Middle frontal gyrus (tissue), 1 donor: ENCODE measurements around the gene SLC27A3.
"Not testable (repeated sequence)": the region's sequence is repeated elsewhere in the genome, so short reads cannot be mapped to it uniquely, and the experiment has no call there.

Experiments used
- DNase-seq: peaks from one replicate; pipeline ENCODE4 v3.0.0-alpha.2; 2015; ENCODE audit warnings: low spot score; ENCODE audit errors: extremely low spot score

The SLC27A3 gene

DNA sequence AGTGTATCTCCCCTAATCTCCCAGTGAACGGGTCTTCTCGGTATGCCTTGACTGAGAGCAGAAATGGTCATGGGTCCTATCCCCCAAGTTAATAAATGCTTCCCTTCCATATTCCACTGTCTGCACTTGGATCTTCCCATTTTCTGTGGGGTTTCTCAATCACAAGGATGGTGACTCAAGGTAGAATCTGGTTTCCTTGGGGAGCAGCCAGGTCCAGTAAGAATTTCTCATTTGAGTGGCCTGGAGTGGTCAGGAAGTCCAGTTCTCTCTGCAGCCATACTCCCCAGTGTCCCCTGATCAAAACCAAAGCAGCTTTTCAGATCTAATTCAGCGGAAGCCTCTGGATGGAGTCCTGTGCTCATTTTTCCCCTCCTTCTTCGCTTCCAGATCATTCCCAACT is 14.8 kb upstream of the SLC27A3 start:
- DNase-seq, result no peak

GRCh38 chr1:153763365-153764225 is 11.6 kb upstream of the SLC27A3 start:
- no peak for DNase-seq

GRCh38 chr1:153764310-153764709 is 10.9 kb upstream of the SLC27A3 start:
- no peak for DNase-seq

GRCh38 chr1:153766663-153767062 is 8.5 kb upstream of the SLC27A3 start:
- not testable (repeated sequence) for DNase-seq

DNA sequence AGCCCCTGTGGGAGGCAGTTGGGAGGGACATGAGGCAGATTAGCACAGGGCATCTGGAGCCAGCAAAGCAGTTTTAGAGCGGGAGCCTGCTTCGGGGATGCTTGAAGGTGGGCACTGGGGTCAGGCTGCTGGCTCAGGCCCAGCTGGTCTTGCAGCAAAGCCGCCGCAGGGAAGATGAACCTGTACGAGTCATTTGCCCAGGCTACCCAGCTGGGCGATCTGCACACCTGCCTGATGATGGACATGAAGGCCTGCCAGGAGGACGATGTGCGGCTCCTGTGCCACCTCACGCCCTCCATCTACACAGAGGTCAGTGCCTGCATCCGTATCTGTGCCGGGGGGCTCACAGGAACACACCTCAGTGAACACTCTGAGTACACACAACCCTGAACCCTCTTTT is 7.7 kb upstream of the SLC27A3 start:
- DNase-seq, result no peak

DNA sequence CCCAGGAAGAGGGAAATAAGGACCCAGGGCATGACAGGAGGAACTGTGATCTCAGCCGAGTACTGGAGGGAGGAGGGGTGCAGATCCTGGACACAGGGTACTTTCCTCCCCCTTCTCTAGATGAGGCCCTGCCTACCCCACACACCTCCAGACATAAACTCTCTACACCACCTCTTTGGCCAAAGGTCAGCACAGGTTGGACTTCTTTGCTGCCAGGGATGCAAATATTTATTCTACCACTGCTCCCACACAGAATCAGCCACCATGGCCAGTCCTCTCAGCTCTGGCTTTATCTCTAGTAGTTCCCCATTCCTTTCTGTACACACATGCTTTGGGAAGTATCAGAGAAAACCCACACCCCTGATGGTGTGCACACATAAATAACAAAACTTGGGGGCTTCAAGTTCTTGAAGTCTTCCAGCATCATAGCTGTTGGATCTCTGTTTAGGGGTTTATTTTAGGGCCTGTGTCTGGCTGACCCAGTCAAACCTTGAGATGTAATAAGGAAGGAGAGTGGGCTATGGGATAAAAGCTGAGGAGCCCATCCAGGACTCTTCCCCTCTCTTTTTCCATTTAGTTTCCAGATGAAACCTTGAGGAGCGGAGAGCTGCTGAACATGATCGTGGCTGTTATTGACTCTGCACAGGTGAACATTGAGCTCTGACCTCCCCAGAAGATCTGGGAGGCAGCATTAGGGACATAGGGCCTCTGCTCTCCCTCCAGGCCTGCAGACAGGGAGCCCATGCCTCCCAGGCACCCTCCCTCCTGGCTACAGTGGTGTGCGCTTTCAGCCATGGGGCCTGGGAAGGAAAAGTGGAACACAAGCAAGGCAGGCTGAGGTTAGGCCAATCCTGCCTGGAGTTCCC is 6.7 kb upstream of the SLC27A3 start:
- no peak for DNase-seq

DNA sequence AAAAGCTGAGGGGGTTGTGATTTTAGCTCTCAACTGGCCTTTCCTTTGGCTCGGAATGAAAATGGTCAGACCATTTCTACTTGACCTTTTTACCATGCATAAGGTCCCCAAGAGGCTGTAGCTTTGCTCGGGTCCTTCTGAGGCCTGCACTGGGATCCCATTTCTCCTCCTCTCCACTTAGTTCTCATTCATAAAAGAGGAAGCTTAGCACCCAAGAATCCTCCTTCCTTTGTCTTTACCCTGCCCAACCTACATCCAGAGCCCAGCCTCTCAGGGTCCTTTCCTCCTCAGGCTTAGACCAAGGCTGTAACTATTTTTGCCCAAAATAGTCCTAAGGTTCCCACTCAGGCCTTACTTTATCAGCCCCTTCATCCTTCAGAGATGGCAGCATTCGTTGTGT is 6.0 kb upstream of the SLC27A3 start:
- no peak for DNase-seq

GRCh38 chr1:153770797-153771196 is 4.4 kb upstream of the SLC27A3 start:
- no peak for DNase-seq

DNA sequence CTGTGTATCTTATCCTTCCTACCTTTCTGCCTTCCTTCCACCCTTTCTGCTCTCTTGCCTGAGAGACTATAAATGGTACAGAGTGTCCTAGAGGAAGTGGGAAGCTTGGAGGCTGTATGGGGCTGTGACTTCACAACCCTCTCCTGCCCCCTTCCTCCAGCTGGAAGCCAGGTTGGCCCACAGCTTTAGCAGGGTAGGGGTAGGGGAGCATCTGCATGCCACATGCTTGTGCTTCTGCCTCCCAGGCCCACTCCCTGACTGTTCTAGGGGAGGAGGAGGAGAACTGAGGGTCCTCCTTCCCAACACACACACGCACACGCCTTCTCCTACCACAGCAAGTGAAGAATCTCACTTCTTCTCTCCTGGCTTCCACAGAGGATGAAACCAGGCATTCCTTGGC is 3.9 kb upstream of the SLC27A3 start:
- no peak for DNase-seq

DNA sequence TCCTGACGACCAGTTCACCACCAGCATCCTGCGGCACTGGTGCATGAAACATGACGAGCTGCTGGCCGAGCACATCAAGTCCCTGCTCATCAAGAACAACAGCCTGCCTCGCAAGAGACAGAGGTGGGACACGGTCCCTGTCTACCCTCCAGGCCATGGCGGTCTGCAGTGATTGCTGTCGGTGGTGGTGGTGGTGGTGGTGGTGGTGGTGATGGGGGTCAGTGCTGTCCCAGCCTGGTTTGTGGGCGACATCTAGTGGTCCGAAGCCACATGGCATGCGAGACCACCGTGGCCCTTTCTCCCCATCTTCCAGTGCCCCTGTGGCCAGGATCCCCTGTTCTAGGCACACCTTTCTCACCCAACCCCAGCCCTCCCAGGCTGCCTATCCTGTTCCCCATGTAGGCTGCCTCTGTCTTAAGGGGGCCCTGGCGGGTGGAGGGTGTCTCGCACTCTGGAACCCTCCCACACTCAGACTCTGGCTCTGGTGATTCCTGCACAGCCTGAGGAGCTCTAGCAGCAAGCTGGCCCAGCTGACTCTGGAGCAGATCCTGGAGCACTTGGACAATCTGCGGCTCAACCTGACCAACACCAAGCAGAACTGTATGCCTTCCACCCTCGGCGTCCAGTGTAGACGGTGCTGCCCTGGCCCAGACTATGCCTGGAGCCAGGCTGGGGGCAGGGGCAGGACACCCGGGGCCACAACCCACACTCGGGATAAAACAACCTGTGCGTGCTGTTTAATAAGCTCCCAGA is 3.2 kb upstream of the SLC27A3 start:
- no peak for DNase-seq

DNA sequence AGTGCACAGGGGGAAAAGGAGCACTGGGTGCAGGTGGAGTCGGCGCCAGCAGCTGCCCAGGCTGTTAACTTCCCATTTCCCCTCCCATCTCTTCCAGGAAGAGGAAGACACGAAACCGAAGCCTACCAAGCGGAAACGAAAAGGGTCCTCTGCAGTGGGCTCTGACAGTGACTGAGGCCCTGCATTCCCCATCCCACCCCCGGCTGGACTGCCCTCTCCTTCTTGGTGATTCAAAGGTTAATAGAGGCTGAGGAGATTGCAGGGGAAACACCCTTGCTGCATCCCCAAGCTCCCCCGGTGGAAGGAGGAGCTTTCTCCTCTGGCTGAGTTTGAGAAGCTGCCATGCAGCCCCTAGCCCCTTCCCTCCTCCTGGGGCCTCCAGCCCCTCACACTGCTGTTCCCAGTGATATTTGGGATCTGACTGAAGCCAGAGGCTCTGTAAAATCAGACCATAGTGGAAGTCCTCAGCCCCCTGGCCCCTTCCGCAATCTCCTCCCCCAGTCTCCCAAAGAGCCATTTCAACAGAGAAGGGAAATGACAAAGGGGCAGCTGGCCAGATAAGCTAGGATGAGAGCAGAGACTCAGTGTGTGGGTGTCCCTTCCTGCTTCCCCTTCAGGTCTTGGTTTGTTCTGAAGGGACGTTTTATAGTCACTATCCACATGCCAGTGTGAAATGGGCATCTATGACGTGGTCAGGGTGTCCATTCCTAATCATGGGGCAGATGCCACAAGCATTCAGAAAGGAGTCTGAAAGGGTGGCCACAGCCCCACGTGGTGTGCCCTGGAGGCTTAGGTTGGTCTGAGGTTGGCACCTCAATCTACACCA is 1.9 kb upstream of the SLC27A3 start:
- DNase-seq, result no peak

DNA sequence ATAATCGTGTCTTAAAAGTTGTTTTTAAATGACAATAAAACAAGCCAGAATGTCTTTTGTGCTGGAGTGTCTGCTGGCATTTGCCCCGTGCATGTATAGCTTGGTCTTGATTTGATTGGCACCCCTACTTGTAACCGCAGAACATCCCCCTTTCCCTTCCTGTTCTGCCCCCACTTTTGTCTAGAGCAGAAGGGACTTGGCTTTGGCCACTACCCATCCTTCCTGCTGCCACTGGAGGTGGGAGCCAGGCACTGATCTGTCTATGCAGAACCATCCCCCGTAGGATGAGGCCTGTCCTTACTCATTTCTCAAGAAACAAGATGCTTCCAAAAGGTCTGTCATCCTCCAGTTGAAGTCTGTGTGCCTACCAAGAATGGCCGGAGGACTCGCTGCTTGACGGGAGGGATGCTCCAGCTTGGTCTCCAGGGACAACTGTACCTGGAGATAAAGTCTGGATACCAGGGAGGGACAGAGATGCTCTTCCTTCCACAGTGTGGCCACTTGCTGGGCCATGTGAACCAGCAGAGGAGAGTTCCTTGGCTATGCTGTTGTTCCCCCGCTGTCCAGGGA is 1.1 kb upstream of the SLC27A3 start:
- no peak for DNase-seq

DNA sequence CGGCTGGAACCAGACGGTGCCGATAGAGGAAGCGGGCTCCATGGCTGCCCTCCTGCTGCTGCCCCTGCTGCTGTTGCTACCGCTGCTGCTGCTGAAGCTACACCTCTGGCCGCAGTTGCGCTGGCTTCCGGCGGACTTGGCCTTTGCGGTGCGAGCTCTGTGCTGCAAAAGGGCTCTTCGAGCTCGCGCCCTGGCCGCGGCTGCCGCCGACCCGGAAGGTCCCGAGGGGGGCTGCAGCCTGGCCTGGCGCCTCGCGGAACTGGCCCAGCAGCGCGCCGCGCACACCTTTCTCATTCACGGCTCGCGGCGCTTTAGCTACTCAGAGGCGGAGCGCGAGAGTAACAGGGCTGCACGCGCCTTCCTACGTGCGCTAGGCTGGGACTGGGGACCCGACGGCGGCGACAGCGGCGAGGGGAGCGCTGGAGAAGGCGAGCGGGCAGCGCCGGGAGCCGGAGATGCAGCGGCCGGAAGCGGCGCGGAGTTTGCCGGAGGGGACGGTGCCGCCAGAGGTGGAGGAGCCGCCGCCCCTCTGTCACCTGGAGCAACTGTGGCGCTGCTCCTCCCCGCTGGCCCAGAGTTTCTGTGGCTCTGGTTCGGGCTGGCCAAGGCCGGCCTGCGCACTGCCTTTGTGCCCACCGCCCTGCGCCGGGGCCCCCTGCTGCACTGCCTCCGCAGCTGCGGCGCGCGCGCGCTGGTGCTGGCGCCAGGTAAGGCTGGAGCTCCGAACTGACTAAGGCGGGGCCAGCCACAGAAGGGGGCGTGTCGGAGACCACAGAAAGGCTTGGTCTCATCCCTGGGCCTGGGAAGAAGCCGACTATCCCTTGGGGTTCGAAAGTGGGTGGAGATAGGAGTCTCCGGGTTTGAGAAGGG is 486 bp downstream of the SLC27A3 start:
- no peak for DNase-seq

DNA sequence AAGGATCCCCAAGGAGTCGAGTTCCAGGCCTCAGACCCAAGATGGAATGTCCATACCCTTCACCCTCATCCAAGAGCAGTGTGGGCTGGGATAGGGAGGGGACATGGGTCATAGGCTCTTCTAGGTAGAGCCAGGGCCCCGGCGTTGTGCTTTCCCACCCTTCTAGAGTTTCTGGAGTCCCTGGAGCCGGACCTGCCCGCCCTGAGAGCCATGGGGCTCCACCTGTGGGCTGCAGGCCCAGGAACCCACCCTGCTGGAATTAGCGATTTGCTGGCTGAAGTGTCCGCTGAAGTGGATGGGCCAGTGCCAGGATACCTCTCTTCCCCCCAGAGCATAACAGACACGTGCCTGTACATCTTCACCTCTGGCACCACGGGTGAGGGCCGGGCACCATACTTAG is 1.1 kb downstream of the SLC27A3 start:
- DNase-seq, result no peak

DNA sequence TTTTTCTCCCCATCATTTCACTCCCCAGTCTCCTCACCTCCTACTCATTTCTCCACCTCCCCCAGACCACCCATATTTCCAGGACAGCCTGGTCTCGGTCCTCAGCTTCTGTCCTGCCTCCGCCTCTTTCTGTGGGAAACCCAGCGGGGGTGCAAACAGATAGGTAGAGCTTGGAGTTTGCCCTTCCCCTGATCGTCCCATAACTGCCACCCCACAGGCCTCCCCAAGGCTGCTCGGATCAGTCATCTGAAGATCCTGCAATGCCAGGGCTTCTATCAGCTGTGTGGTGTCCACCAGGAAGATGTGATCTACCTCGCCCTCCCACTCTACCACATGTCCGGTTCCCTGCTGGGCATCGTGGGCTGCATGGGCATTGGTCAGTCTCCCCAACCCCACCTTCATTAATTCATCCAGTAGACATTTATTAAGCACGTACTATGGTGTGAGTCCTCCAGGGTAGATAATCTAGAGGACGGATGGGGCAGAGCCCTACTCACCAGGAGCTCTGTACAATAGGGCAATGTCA is 1.7 kb downstream of the SLC27A3 start:
- no peak for DNase-seq

- no peak for DNase-seq
Measured at GRCh38 chr1:153777648-153778047, 2.4 kb downstream of the SLC27A3 start.

GRCh38 chr1:153778051-153778823 is 3.0 kb downstream of the SLC27A3 start:
- DNase-seq, result no peak

DNA sequence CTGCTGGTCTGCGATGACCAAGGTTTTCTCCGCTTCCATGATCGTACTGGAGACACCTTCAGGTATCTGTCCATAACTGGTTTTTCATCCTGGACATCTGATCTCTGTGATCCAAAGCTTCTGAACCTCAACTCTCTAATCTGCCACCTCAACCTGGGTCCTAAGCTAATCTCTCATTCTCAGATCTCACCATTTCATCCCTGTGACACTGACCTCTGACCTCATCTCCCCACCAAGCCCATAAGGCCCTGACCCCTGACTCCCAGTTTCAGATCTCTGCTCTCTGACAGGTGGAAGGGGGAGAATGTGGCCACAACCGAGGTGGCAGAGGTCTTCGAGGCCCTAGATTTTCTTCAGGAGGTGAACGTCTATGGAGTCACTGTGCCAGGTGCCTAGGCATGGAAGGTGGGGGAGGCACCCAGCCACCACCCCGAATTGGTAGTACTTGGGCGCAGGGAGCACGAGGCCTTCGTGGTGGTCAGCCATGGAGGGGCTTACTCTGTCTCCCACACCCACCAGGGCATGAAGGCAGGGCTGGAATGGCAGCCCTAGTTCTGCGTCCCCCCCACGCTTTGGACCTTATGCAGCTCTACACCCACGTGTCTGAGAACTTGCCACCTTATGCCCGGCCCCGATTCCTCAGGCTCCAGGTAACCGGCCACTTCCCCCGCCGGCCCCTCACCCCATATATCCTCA is 3.8 kb downstream of the SLC27A3 start:
- DNase-seq, result no peak
